ENCODE data around the gene RFXANK. TPM values are rescaled to one million over a fixed set of nuclear protein-coding genes. Genes with fewer than 3 reads are reported as not detected.

RFXANK gene
- total and polyA plus RNA-seq, 2 donors (not counting 1 experiment from before 2014, with no cell fraction given), result 77.9 to 100 TPM

DNA sequence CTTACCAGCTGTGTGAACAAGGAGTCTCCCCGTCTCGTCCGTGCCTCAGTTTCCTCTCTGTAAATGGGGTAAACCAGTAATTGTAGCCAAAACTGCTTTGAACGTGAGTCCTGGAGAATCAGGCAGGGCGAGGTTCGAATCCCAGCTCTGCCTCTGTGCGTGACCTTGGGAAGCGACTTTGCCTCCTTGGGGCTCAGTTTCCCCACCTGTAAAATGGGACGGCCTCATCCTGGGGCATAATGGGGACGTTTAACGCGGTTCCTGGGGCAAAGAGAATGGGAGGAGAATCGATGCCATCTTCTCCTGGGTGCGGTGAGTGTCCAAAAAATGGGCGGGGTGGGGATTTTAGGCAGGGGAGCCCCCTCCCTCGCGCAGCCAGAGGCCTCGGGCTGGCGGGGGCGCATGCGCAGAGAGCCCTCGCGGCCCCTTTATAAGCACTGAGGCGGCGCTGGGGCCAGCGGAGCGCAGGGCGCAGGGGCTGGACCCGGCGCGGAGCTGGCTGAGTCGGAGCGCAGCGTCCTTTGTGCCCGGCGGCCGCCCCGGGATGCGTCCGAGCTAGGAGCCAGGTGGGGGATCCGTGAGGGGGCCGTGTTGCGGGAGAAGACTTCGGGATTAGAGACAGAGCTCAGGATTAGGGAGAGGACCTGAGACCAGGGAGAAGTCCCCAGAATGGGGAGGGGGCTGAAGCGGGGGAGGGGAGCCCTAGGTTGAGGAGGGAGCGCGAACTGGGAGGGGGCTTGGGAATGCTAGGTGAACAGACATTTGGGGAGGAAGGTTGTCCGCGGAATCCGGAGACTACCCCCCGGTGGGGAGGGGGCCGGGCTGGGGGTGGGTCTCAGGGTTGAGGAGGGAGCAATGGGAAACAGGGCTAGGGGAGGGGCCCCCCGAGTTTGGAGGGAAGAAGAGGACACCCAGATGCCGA, 19.7 kb downstream of the RFXANK start, which contains the start of gene NCAN:
NCAN (plus strand) TSS at position 460 of the 922 bp plus-strand sequence. CDS start 4,996 bp downstream, outside the sequence.
- Histone ChIP-seq H3K9me3 (ENCODE audit: control extremely low read depth in 1 of 3, control insufficient read depth in 2 of 3, insufficient read depth in 1 of 3, low read length in 2 of 3) (peaks cover 0 to 34% (median 4%) of the 10 kb centered on the region in 3 donors), H3K27ac (ENCODE audit: low read length in 2 of 2) (no peak within 1 kb of the TSS), H3K4me2 (replicated peaks; ENCODE audit: low read depth, low read length, poor library complexity, severe bottlenecking) (no peak within 1 kb of the TSS), H3K4me3 (ENCODE audit: control extremely low read depth in 1 of 5, extremely low read depth in 1 of 5, insufficient read depth in 1 of 5, low read depth in 2 of 5, low read length in 4 of 5) (no peak within 1 kb of the TSS), H3K79me2 (ENCODE audit: control insufficient read depth, insufficient read depth, low read length) (no peaks in the 10 kb centered on the region), H2AFZ (ENCODE audit: insufficient read depth, low read depth, low read length, poor library complexity, severe bottlenecking) (no peak within 1 kb of the TSS), H3K4me1 (ENCODE audit: control insufficient read depth in 2 of 2, insufficient read depth in 2 of 2, low read length in 2 of 2) (peaks cover 14 to 20% of the 10 kb centered on the region in 2 donors), H3K36me3 (replicated peaks in 1 of 2; ENCODE audit: control extremely low read depth in 1 of 2, control insufficient read depth in 1 of 2, extremely low read depth in 1 of 2, insufficient read depth in 2 of 2, low read length in 1 of 2) (no peaks in the 10 kb centered on the region), H3K9ac (ENCODE audit: low read length) (no peak within 1 kb of the TSS), H3K27me3 (replicated peaks in 1 of 4; ENCODE audit: control extremely low read depth in 1 of 4, control insufficient read depth in 3 of 4, insufficient read depth in 4 of 4, low read length in 3 of 4) (peaks cover 0 to 61% (median 31%) of the 10 kb centered on the region in 4 experiments), H4K20me1 (ENCODE audit: control insufficient read depth, insufficient read depth, low read length, poor library complexity, severe bottlenecking) (no peaks in the 10 kb centered on the region)
- Mint-ChIP-seq H3K4me1 (peaks cover 16% of the 10 kb centered on the region), H3K4me3 (no peak within 1 kb of the TSS), H3K27me3 (peaks cover 54% of the 10 kb centered on the region), H3K27ac (no peak within 1 kb of the TSS), H3K9me3 (ENCODE audit: insufficient read depth) (peaks cover 3% of the 10 kb centered on the region)
- DNase-seq (no peak), ATAC-seq (ENCODE audit: low read depth) (no peak)
- intact Hi-C loops (cut with micrococcal nuclease), result no loop called here
- no peak for TF ChIP-seq EZH2 (IDR thresholded peaks at IDR 0.05; ENCODE audit: borderline replicate concordance, insufficient read depth, low read depth, low read length, poor library complexity, severe bottlenecking)
- TF ChIP-seq, protein P1, sequence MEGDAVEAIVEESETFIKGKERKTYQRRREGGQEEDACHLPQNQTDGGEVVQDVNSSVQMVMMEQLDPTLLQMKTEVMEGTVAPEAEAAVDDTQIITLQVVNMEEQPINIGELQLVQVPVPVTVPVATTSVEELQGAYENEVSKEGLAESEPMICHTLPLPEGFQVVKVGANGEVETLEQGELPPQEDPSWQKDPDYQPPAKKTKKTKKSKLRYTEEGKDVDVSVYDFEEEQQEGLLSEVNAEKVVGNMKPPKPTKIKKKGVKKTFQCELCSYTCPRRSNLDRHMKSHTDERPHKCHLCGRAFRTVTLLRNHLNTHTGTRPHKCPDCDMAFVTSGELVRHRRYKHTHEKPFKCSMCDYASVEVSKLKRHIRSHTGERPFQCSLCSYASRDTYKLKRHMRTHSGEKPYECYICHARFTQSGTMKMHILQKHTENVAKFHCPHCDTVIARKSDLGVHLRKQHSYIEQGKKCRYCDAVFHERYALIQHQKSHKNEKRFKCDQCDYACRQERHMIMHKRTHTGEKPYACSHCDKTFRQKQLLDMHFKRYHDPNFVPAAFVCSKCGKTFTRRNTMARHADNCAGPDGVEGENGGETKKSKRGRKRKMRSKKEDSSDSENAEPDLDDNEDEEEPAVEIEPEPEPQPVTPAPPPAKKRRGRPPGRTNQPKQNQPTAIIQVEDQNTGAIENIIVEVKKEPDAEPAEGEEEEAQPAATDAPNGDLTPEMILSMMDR (IDR thresholded peaks at IDR 0.05), result no peak
- 13% methylated on average over 50 of the region's 54 CpGs for WGBS (ENCODE audit: insufficient coverage)
- POLR2A ChIA-PET, result no interaction called here
- CTCF ChIA-PET, result no interaction called here

DNA sequence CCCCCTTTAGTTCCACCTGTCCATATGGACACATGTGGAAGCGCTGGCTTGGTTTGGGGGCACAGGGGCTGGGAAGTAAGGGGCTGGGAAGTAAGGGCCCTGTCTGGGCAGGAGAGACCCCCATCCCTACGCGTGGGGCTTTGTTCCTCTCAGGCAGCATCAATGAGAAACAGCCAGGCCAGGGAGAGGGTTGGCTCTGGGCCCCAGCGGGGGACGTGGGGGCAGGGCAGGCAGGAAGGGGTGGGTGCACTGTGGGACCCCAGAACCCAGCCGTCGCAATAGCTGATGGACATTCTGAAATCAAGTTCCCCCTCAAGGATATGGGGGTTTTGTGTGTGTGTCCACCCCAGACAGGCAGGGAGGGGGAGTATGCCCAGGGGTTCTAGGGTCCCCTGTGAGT, 20.9 kb downstream of the RFXANK start:
- Histone ChIP-seq H3K27ac (ENCODE audit: low read length in 2 of 2) (no peak overlapping the region), H4K20me1 (ENCODE audit: control insufficient read depth, insufficient read depth, low read length, poor library complexity, severe bottlenecking) (no peaks in the 10 kb centered on the region), H3K4me3 (ENCODE audit: control extremely low read depth in 1 of 5, extremely low read depth in 1 of 5, insufficient read depth in 1 of 5, low read depth in 2 of 5, low read length in 4 of 5) (no peak overlapping the region), H3K36me3 (replicated peaks in 1 of 2; ENCODE audit: control extremely low read depth in 1 of 2, control insufficient read depth in 1 of 2, extremely low read depth in 1 of 2, insufficient read depth in 2 of 2, low read length in 1 of 2) (no peaks in the 10 kb centered on the region), H3K79me2 (ENCODE audit: control insufficient read depth, insufficient read depth, low read length) (no peaks in the 10 kb centered on the region), H3K27me3 (replicated peaks in 1 of 4; ENCODE audit: control extremely low read depth in 1 of 4, control insufficient read depth in 3 of 4, insufficient read depth in 4 of 4, low read length in 3 of 4) (peaks cover 0 to 63% (median 31%) of the 10 kb centered on the region in 4 experiments), H3K4me2 (replicated peaks; ENCODE audit: low read depth, low read length, poor library complexity, severe bottlenecking) (no peak overlapping the region), H3K9ac (ENCODE audit: low read length) (no peak overlapping the region), H3K9me3 (ENCODE audit: control extremely low read depth in 1 of 3, control insufficient read depth in 2 of 3, insufficient read depth in 1 of 3, low read length in 2 of 3) (peaks cover 0 to 25% (median 0%) of the 10 kb centered on the region in 3 donors), H3K4me1 (ENCODE audit: control insufficient read depth in 2 of 2, insufficient read depth in 2 of 2, low read length in 2 of 2) (peaks cover 3 to 10% of the 10 kb centered on the region in 2 donors), H2AFZ (ENCODE audit: insufficient read depth, low read depth, low read length, poor library complexity, severe bottlenecking) (no peak overlapping the region)
- H3K27ac Mint-ChIP-seq, result no peak overlapping the region
- CTCF ChIA-PET, result no interaction called here
- peaks cover 4% of the 10 kb centered on the region for H3K4me1 Mint-ChIP-seq
- POLR2A ChIA-PET, result no interaction called here
- TF ChIP-seq, protein P1 (IDR thresholded peaks at IDR 0.05), result no peak
- TF ChIP-seq EZH2 (IDR thresholded peaks at IDR 0.05; ENCODE audit: borderline replicate concordance, insufficient read depth, low read depth, low read length, poor library complexity, severe bottlenecking), result no peak
- intact Hi-C loops (cut with micrococcal nuclease), result no loop called here
- H3K4me3 Mint-ChIP-seq, result no peak overlapping the region
- no peak for DNase-seq
- H3K9me3 Mint-ChIP-seq (ENCODE audit: insufficient read depth), result no peaks in the 10 kb centered on the region
- 26% methylated on average over 6 of the region's 7 CpGs for WGBS (ENCODE audit: insufficient coverage)
- ATAC-seq (ENCODE audit: low read depth), result no peak
- H3K27me3 Mint-ChIP-seq, result peaks cover 51% of the 10 kb centered on the region

All from B cell (primary cell).